ENCODE measurements around the gene SPAG16. TPM values are rescaled to one million over a fixed set of nuclear protein-coding genes. Genes with fewer than 3 reads are reported as not detected.

SPAG16 gene
- total RNA-seq, 2 experiments from 2014 or later: 2.8 to 3.2 TPM

DNA sequence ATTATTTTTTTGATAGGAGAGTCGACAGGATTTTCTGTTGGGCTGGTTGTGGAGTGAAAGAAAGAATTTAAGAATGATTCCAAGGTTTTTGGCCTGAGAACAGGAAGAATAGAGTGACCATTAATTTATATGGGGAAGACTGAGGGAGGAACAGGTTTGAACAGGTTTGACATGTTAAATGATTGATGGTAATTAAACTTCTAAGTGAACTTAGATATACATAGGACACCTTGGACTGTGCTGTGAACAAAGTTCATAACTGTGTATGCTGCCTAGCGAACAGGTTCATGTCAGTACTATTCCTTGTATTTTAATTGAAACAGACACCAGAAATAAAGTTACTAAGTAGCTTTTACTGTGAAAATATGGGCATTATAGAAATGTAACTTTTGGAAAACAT lies 212.0 kb downstream of the SPAG16 start:
- H3K27ac Mint-ChIP-seq: no peak overlapping the region
- Histone ChIP-seq H3K36me3 (ENCODE audit: insufficient read depth, low read length) (no peaks in the 10 kb centered on the region), H3K27me3 (ENCODE audit: control insufficient read depth in 1 of 2, insufficient read depth in 2 of 2, low read length in 2 of 2) (no peaks in the 10 kb centered on the region), H3K9me3 (ENCODE audit: control insufficient read depth in 1 of 2, insufficient read depth in 1 of 2, low read length in 2 of 2) (no peaks in the 10 kb centered on the region), H3K4me3 (ENCODE audit: low read length) (no peak overlapping the region), H3K4me1 (ENCODE audit: insufficient read depth, low read length) (no peaks in the 10 kb centered on the region), H3K27ac (ENCODE audit: low read depth in 1 of 2, low read length in 2 of 2) (no peak overlapping the region)
- intact Hi-C loops (cut with DNase I, micrococcal nuclease): no loop called here
- no peak for ATAC-seq (ENCODE audit: poor library complexity)
- POLR2A ChIA-PET: no interaction called here
- no peak overlapping the region for H3K4me3 Mint-ChIP-seq
- no peaks in the 10 kb centered on the region for H3K27me3 Mint-ChIP-seq
- H3K9me3 Mint-ChIP-seq: no peaks in the 10 kb centered on the region
- no peaks in the 10 kb centered on the region for H3K36me3 Mint-ChIP-seq (ENCODE audit: low read depth)
- H3K4me1 Mint-ChIP-seq (ENCODE audit: low read depth): no peaks in the 10 kb centered on the region
- DNase-seq: no peak
- CTCF ChIA-PET: no interaction called here
- TF ChIP-seq, protein P1, sequence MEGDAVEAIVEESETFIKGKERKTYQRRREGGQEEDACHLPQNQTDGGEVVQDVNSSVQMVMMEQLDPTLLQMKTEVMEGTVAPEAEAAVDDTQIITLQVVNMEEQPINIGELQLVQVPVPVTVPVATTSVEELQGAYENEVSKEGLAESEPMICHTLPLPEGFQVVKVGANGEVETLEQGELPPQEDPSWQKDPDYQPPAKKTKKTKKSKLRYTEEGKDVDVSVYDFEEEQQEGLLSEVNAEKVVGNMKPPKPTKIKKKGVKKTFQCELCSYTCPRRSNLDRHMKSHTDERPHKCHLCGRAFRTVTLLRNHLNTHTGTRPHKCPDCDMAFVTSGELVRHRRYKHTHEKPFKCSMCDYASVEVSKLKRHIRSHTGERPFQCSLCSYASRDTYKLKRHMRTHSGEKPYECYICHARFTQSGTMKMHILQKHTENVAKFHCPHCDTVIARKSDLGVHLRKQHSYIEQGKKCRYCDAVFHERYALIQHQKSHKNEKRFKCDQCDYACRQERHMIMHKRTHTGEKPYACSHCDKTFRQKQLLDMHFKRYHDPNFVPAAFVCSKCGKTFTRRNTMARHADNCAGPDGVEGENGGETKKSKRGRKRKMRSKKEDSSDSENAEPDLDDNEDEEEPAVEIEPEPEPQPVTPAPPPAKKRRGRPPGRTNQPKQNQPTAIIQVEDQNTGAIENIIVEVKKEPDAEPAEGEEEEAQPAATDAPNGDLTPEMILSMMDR (IDR thresholded peaks at IDR 0.05): no peak

DNA sequence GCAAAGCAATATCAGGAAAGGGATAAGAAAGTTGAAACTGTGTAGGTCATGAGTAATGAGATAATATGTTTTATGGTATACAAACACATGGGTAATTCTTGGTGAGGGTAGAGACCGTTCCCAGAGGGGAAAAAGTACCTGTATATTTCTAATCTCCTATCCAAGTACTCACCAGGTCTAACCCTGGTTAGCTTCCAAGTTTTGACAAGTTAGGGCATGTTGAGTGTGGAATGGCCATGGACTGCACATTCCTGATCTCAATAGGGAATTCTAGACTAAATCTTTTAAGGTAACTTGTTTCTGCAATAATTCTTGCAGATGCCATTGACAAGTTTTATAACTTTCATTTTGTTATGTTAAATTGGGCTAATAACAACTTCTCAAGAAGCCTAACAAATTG lies 216.6 kb downstream of the SPAG16 start:
- Mint-ChIP-seq H3K36me3 (ENCODE audit: low read depth) (no peaks in the 10 kb centered on the region), H3K4me3 (no peak overlapping the region), H3K9me3 (no peaks in the 10 kb centered on the region), H3K4me1 (ENCODE audit: low read depth) (no peaks in the 10 kb centered on the region), H3K27me3 (no peaks in the 10 kb centered on the region), H3K27ac (no peak overlapping the region)
- Histone ChIP-seq H3K27me3 (ENCODE audit: control insufficient read depth in 1 of 2, insufficient read depth in 2 of 2, low read length in 2 of 2) (no peaks in the 10 kb centered on the region), H3K36me3 (ENCODE audit: insufficient read depth, low read length) (no peaks in the 10 kb centered on the region), H3K4me3 (ENCODE audit: low read length) (no peak overlapping the region), H3K4me1 (ENCODE audit: insufficient read depth, low read length) (no peaks in the 10 kb centered on the region), H3K27ac (ENCODE audit: low read depth in 1 of 2, low read length in 2 of 2) (no peak overlapping the region), H3K9me3 (ENCODE audit: control insufficient read depth in 1 of 2, insufficient read depth in 1 of 2, low read length in 2 of 2) (no peaks in the 10 kb centered on the region)
- ChIA-PET POLR2A (no interaction called here), CTCF (no interaction called here)
- intact Hi-C loops (cut with DNase I, micrococcal nuclease): no loop called here
- TF ChIP-seq, protein P1 (IDR thresholded peaks at IDR 0.05): no peak
- DNase-seq (no peak), ATAC-seq (ENCODE audit: poor library complexity) (no peak)

DNA sequence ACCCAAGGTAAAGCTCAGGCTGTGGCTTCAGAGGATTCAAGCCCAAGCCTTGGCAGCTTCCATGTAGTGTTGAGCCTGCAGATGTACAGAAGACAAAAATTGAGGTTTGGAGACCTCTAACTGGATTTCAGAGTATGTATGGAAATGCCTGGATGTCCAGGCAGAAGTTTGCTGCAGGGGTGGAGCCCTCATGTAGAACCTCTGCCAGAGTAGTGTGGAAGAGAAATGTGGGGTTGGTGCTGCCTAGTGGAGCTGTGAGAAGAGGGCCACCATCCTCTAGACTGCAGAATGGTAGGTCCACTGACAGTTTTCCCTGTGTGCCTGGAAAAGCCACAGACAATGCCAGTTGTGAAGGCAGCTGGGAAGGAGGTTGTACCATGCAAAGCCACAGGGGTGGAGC lies 239.9 kb downstream of the SPAG16 start:
- Histone ChIP-seq H3K9me3 (ENCODE audit: control insufficient read depth in 1 of 2, insufficient read depth in 1 of 2, low read length in 2 of 2) (peaks cover 6 to 8% of the 10 kb centered on the region in 2 experiments), H3K4me1 (ENCODE audit: insufficient read depth, low read length) (no peaks in the 10 kb centered on the region), H3K36me3 (ENCODE audit: insufficient read depth, low read length) (no peaks in the 10 kb centered on the region), H3K4me3 (ENCODE audit: low read length) (no peak overlapping the region), H3K27ac (ENCODE audit: low read depth in 1 of 2, low read length in 2 of 2) (no peak overlapping the region), H3K27me3 (ENCODE audit: control insufficient read depth in 1 of 2, insufficient read depth in 2 of 2, low read length in 2 of 2) (no peaks in the 10 kb centered on the region)
- TF ChIP-seq, protein P1 (IDR thresholded peaks at IDR 0.05): no peak
- no peaks in the 10 kb centered on the region for H3K4me1 Mint-ChIP-seq (ENCODE audit: low read depth)
- H3K4me3 Mint-ChIP-seq: no peak overlapping the region
- no peak for DNase-seq
- H3K9me3 Mint-ChIP-seq: peaks cover 17% of the 10 kb centered on the region
- H3K36me3 Mint-ChIP-seq (ENCODE audit: low read depth): no peaks in the 10 kb centered on the region
- H3K27ac Mint-ChIP-seq: no peak overlapping the region
- ChIA-PET POLR2A (no interaction called here), CTCF (no interaction called here)
- no peaks in the 10 kb centered on the region for H3K27me3 Mint-ChIP-seq
- ATAC-seq (ENCODE audit: poor library complexity): no peak
- intact Hi-C loops (cut with DNase I, micrococcal nuclease): no loop called here
